Measurements from ENCODE around the gene HECTD4.
"Not testable (repeated sequence)": the region's sequence is repeated elsewhere in the genome, so short reads cannot be mapped to it uniquely, and the experiment has no call there.

HECTD4 gene

GRCh38 chr12:112226768-112227167, 155.5 kb downstream of the HECTD4 start:
- Histone ChIP-seq H3K9ac (ENCODE audit: low read depth, low read length) (no peak overlapping the region), H3K36me3 (ENCODE audit: insufficient read depth, low read length) (peaks cover 4% of the 10 kb centered on the region), H3K4me1 (ENCODE audit: insufficient read depth, low read length) (no peaks in the 10 kb centered on the region), H3K9me3 (ENCODE audit: control insufficient read depth, insufficient read depth, low read length) (no peaks in the 10 kb centered on the region)

GRCh38 chr12:112220628-112221027, 161.6 kb downstream of the HECTD4 start:
- H3K9me3 ChIP-seq (ENCODE audit: control insufficient read depth, insufficient read depth, low read length); H3K4me1 ChIP-seq (ENCODE audit: insufficient read depth, low read length); H3K9ac ChIP-seq (ENCODE audit: low read depth, low read length): not testable (repeated sequence)
- peaks cover 11% of the 10 kb centered on the region for H3K36me3 ChIP-seq (ENCODE audit: insufficient read depth, low read length)

- peaks cover 12% of the 10 kb centered on the region for H3K36me3 ChIP-seq (ENCODE audit: insufficient read depth, low read length)
- no peaks in the 10 kb centered on the region for H3K9me3 ChIP-seq (ENCODE audit: control insufficient read depth, insufficient read depth, low read length)
- no peaks in the 10 kb centered on the region for H3K4me1 ChIP-seq (ENCODE audit: insufficient read depth, low read length)
- no peak overlapping the region for H3K9ac ChIP-seq (ENCODE audit: low read depth, low read length)
Measured at GRCh38 chr12:112219195-112219594, 163.0 kb downstream of the HECTD4 start.

GRCh38 chr12:112218150-112218549, 164.1 kb downstream of the HECTD4 start:
- no peak overlapping the region for H3K9ac ChIP-seq (ENCODE audit: low read depth, low read length)
- peaks cover 12% of the 10 kb centered on the region for H3K36me3 ChIP-seq (ENCODE audit: insufficient read depth, low read length)
- H3K4me1 ChIP-seq (ENCODE audit: insufficient read depth, low read length), result no peaks in the 10 kb centered on the region
- no peaks in the 10 kb centered on the region for H3K9me3 ChIP-seq (ENCODE audit: control insufficient read depth, insufficient read depth, low read length)

GRCh38 chr12:112217647-112218046, 164.6 kb downstream of the HECTD4 start:
- Histone ChIP-seq H3K9ac (ENCODE audit: low read depth, low read length) (no peak overlapping the region), H3K36me3 (ENCODE audit: insufficient read depth, low read length) (peaks cover 12% of the 10 kb centered on the region), H3K9me3 (ENCODE audit: control insufficient read depth, insufficient read depth, low read length) (no peaks in the 10 kb centered on the region)

GRCh38 chr12:112216223-112216622, 166.0 kb downstream of the HECTD4 start:
- Histone ChIP-seq H3K9ac (ENCODE audit: low read depth, low read length) (no peak overlapping the region), H3K9me3 (ENCODE audit: control insufficient read depth, insufficient read depth, low read length) (no peaks in the 10 kb centered on the region), H3K36me3 (ENCODE audit: insufficient read depth, low read length) (peaks cover 16% of the 10 kb centered on the region), H3K4me1 (ENCODE audit: insufficient read depth, low read length) (no peaks in the 10 kb centered on the region)

More at GRCh38 chr12:112217647-112218046, 164.6 kb downstream of the HECTD4 start:
- no peaks in the 10 kb centered on the region for H3K4me1 ChIP-seq (ENCODE audit: insufficient read depth, low read length)

- H3K9me3 ChIP-seq (ENCODE audit: control insufficient read depth, insufficient read depth, low read length), result no peaks in the 10 kb centered on the region
- H3K9ac ChIP-seq (ENCODE audit: low read depth, low read length), result no peak overlapping the region
- no peaks in the 10 kb centered on the region for H3K4me1 ChIP-seq (ENCODE audit: insufficient read depth, low read length)
- H3K36me3 ChIP-seq (ENCODE audit: insufficient read depth, low read length), result peaks cover 16% of the 10 kb centered on the region
Measured at GRCh38 chr12:112214064-112214463, 168.2 kb downstream of the HECTD4 start.

GRCh38 chr12:112208301-112208910, 173.8 kb downstream of the HECTD4 start:
- Histone ChIP-seq H3K4me1 (ENCODE audit: insufficient read depth, low read length) (no peaks in the 10 kb centered on the region), H3K9ac (ENCODE audit: low read depth, low read length) (no peak overlapping the region), H3K36me3 (ENCODE audit: insufficient read depth, low read length) (peaks cover 7% of the 10 kb centered on the region; the same call in 1 of the 2 replicates), H3K9me3 (ENCODE audit: control insufficient read depth, insufficient read depth, low read length) (no peaks in the 10 kb centered on the region)

- Histone ChIP-seq H3K9ac (ENCODE audit: low read depth, low read length) (no peak overlapping the region), H3K36me3 (ENCODE audit: insufficient read depth, low read length) (peaks cover 7% of the 10 kb centered on the region; the same call in 1 of the 2 replicates), H3K9me3 (ENCODE audit: control insufficient read depth, insufficient read depth, low read length) (no peaks in the 10 kb centered on the region), H3K4me1 (ENCODE audit: insufficient read depth, low read length) (no peaks in the 10 kb centered on the region)
Measured at GRCh38 chr12:112207397-112207924, 174.8 kb downstream of the HECTD4 start.

GRCh38 chr12:112206944-112207343, 175.3 kb downstream of the HECTD4 start:
- Histone ChIP-seq H3K36me3 (ENCODE audit: insufficient read depth, low read length) (0 out of 2 replicates have a peak, but pooled peaks cover 4% of the 10 kb centered on the region), H3K9ac (ENCODE audit: low read depth, low read length) (no peak overlapping the region), H3K9me3 (ENCODE audit: control insufficient read depth, insufficient read depth, low read length) (no peaks in the 10 kb centered on the region), H3K4me1 (ENCODE audit: insufficient read depth, low read length) (no peaks in the 10 kb centered on the region)

GRCh38 chr12:112199136-112199535, 183.1 kb downstream of the HECTD4 start:
- H3K9me3 ChIP-seq (ENCODE audit: control insufficient read depth, insufficient read depth, low read length), result no peaks in the 10 kb centered on the region
- no peaks in the 10 kb centered on the region for H3K4me1 ChIP-seq (ENCODE audit: insufficient read depth, low read length)
- peaks cover 11% of the 10 kb centered on the region for H3K36me3 ChIP-seq (ENCODE audit: insufficient read depth, low read length)
- no peak overlapping the region for H3K9ac ChIP-seq (ENCODE audit: low read depth, low read length)

- Histone ChIP-seq H3K9ac (ENCODE audit: low read depth, low read length) (no peak overlapping the region), H3K9me3 (ENCODE audit: control insufficient read depth, insufficient read depth, low read length) (no peaks in the 10 kb centered on the region), H3K4me1 (ENCODE audit: insufficient read depth, low read length) (no peaks in the 10 kb centered on the region), H3K36me3 (ENCODE audit: insufficient read depth, low read length) (peaks cover 11% of the 10 kb centered on the region)
Measured at GRCh38 chr12:112198120-112198733, 184.0 kb downstream of the HECTD4 start.

GRCh38 chr12:112196196-112196875, 185.9 kb downstream of the HECTD4 start:
- Histone ChIP-seq H3K9ac (ENCODE audit: low read depth, low read length) (no peak overlapping the region), H3K9me3 (ENCODE audit: control insufficient read depth, insufficient read depth, low read length) (no peaks in the 10 kb centered on the region), H3K4me1 (ENCODE audit: insufficient read depth, low read length) (no peaks in the 10 kb centered on the region), H3K36me3 (ENCODE audit: insufficient read depth, low read length) (peaks cover 18% of the 10 kb centered on the region)

- peaks cover 12% of the 10 kb centered on the region for H3K36me3 ChIP-seq (ENCODE audit: insufficient read depth, low read length)
- H3K9ac ChIP-seq (ENCODE audit: low read depth, low read length), result no peak overlapping the region
- no peaks in the 10 kb centered on the region for H3K4me1 ChIP-seq (ENCODE audit: insufficient read depth, low read length)
- H3K9me3 ChIP-seq (ENCODE audit: control insufficient read depth, insufficient read depth, low read length), result no peaks in the 10 kb centered on the region
Measured at GRCh38 chr12:112194601-112195247, 187.5 kb downstream of the HECTD4 start.
